ENCODE data around the gene STIMATE.

Gene STIMATE

GRCh38 chr3:52889901-52890300, 7.4 kb downstream of the STIMATE start:
- TF ChIP-seq GATA2 (IDR thresholded peaks at IDR 0.05; ENCODE audit: low read depth, low read length) = no peak
- no peak for TF ChIP-seq GATA3 (IDR thresholded peaks at IDR 0.05; ENCODE audit: low read depth, low read length)

GRCh38 chr3:52887166-52887565, 10.2 kb downstream of the STIMATE start:
- no peak for TF ChIP-seq GATA3 (IDR thresholded peaks at IDR 0.05; ENCODE audit: low read depth, low read length)
- no peak for TF ChIP-seq GATA2 (IDR thresholded peaks at IDR 0.05; ENCODE audit: low read depth, low read length)

DNA sequence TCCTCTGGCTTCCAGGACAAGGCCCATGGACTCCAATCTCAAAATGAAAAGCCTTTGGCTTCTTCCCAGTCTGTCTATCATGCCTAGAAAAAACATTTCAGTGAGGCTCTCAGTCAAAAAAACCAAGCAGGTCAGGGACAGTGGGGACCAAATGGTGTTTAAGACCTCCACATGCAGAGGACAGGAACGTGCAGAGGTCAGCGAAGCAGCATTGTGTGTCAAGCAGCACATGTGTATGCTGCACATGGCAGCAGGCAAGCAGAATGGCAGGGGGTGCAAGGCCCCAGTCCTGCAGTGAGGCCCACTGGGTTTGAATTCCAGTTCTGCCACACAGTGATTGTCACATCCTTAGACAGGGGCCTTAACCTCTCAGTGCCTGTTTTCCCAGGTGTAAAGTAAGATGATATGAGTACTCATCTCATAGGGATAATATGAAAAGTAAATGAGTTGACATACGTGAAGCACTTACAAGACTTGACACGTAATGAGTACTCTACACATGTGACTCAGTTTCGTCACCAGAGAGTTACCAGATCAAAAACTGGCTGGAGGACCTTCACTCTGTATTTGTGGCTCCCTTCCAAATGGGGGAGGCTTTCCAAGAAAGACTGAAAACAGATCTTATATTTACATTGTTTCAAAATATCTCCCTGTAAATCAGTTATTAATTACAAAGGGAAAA, 11.2 kb downstream of the STIMATE start:
- TF ChIP-seq GATA2 (IDR thresholded peaks at IDR 0.05; ENCODE audit: low read depth, low read length) = no peak
- TF ChIP-seq GATA3 (IDR thresholded peaks at IDR 0.05; ENCODE audit: low read depth, low read length) = no peak

GRCh38 chr3:52882377-52882776, 15.0 kb downstream of the STIMATE start:
- TF ChIP-seq GATA2 (IDR thresholded peaks at IDR 0.05; ENCODE audit: low read depth, low read length) (no peak), GATA3 (IDR thresholded peaks at IDR 0.05; ENCODE audit: low read depth, low read length) (no peak)

DNA sequence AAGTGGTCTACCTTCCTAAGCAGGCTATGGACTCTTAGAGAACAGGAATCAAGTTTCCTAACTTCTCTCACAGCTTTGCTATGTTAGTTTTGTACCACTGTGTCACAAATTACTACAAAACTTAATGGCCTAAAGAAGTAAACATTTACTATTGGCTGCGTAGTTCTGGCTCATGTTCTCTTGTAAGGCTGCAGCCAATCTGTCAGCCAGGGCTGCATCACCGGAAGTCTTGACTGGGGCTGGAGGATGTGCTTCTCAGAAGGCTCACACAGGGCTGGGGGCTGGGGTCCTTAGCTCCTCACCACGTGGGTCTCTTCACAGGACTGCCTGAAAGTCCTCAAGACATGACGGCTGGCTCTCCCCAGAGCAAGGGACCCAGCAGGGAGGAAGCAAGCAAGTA, 15.5 kb downstream of the STIMATE start:
- TF ChIP-seq GATA2 (IDR thresholded peaks at IDR 0.05; ENCODE audit: low read depth, low read length) (no peak), GATA3 (IDR thresholded peaks at IDR 0.05; ENCODE audit: low read depth, low read length) (no peak)

- no peak for TF ChIP-seq GATA3 (IDR thresholded peaks at IDR 0.05; ENCODE audit: low read depth, low read length)
- TF ChIP-seq GATA2 (IDR thresholded peaks at IDR 0.05; ENCODE audit: low read depth, low read length) = no peak
Measured at GRCh38 chr3:52880474-52880873, 16.9 kb downstream of the STIMATE start.

DNA sequence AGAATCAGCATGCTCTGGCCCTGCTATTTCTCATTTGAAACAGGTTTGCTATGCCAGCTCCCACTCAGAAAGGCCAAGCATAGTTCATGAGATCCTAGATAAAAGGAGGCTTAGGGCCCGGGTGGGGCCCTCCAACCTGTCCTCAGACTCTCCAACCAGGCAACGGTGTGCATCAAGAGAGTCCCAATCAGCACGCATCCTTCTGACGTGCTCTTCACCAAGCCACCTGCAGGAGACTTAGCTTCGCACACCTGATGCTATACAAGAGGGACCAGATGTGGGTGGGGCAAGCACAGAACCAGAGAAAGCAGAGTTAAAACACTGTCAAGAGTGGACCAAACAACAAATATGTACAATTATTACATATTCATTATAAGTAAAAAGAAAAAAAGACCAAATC, 17.3 kb downstream of the STIMATE start:
- TF ChIP-seq GATA3 (IDR thresholded peaks at IDR 0.05; ENCODE audit: low read depth, low read length) (no peak), GATA2 (IDR thresholded peaks at IDR 0.05; ENCODE audit: low read depth, low read length) (no peak)

- TF ChIP-seq GATA2 (IDR thresholded peaks at IDR 0.05; ENCODE audit: low read depth, low read length) (no peak), GATA3 (IDR thresholded peaks at IDR 0.05; ENCODE audit: low read depth, low read length) (no peak)
Measured at GRCh38 chr3:52879581-52879980, 17.8 kb downstream of the STIMATE start.

DNA sequence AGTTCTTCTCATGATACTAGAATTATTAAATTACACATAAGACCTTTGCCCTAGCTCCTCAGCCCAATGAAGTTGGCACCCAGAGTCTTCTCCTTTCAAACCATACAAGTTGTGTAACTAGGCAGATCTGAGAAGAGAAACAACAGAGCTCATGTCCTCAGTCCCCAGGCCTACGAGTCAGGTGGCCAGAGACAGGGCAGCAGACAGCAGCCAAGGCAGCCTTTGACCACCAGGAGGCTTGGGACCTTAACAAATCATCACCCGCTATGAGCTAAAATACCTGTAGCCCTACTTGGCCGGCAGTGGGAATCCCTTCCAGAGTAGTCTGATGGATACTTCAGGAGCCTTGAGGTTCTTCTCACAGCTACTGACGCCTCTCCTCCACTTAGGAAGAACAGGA, 18.3 kb downstream of the STIMATE start:
- no peak for TF ChIP-seq GATA3 (IDR thresholded peaks at IDR 0.05; ENCODE audit: low read depth, low read length)
- TF ChIP-seq GATA2 (IDR thresholded peaks at IDR 0.05; ENCODE audit: low read depth, low read length) = no peak

DNA sequence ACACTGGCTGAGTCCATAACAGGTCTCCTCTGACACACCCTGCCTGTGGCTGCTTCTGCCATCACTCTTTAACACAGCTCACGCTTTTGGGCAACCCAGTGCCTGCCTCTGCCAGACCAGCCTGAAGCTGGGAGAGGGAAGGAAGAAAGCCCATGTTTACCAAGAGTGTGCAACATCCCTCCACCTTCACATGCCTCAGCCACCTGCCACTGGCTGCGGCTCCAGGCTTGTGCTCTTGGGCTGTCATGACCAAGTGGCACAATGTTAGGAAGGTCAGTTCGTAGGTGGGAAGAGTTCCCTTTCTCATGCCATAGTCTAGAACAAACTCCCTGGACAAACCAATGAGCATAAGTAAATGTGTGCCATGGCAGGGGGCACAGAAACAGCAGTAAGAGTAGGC, 20.3 kb downstream of the STIMATE start:
- no peak for TF ChIP-seq GATA3 (IDR thresholded peaks at IDR 0.05; ENCODE audit: low read depth, low read length)
- no peak for TF ChIP-seq GATA2 (IDR thresholded peaks at IDR 0.05; ENCODE audit: low read depth, low read length)

GRCh38 chr3:52874864-52875587, 22.3 kb downstream of the STIMATE start:
- no peak for TF ChIP-seq GATA3 (IDR thresholded peaks at IDR 0.05; ENCODE audit: low read depth, low read length)
- no peak for TF ChIP-seq GATA2 (IDR thresholded peaks at IDR 0.05; ENCODE audit: low read depth, low read length)

GRCh38 chr3:52874160-52874701, 23.1 kb downstream of the STIMATE start:
- no peak for TF ChIP-seq GATA3 (IDR thresholded peaks at IDR 0.05; ENCODE audit: low read depth, low read length)
- no peak for TF ChIP-seq GATA2 (IDR thresholded peaks at IDR 0.05; ENCODE audit: low read depth, low read length)

DNA sequence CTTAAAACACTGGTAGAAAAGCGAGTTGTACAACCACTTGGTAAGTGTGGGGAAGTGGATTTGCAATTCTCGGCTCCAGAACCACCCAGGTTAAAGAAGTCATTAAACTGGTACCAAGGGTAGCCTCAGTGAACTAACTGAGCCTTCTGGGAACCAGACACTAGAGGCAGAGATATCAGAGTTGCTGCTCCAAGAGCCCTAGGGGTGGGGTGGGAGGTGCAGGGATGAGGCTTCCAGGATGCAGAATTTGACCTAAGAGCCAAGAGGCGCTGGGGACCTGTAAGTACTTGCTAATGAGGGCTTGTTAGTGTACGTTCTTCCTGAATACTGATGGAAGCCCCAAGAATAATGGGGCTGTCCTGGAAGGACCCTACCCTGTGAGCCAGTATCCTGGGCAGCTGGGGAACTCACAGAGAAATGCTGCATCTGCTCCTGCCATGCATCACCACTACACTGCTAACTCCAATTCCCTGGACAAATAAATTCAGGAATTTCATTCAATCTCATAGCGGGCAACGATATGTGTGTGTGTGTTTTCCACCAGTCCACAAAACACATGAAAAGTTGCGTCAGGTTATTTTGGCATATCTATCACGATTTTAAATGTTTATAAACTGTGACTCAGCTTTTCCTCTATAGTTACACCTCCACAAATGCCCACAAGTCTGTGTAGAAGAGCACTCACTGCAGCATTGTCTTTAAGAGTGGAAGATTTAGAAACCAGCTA, 23.8 kb downstream of the STIMATE start:
- no peak for TF ChIP-seq GATA3 (IDR thresholded peaks at IDR 0.05; ENCODE audit: low read depth, low read length)
- TF ChIP-seq GATA2 (IDR thresholded peaks at IDR 0.05; ENCODE audit: low read depth, low read length) = no peak

- TF ChIP-seq GATA3 (IDR thresholded peaks at IDR 0.05; ENCODE audit: low read depth, low read length) = no peak
- no peak for TF ChIP-seq GATA2 (IDR thresholded peaks at IDR 0.05; ENCODE audit: low read depth, low read length)
Measured at GRCh38 chr3:52872245-52872644, 25.1 kb downstream of the STIMATE start.
